Pancreas (tissue), 10 donors: ENCODE results near the gene ULK4. TPM values are rescaled to one million over a fixed set of nuclear protein-coding genes. Genes with fewer than 3 reads are reported as not detected.
"Not testable (repeated sequence)": the region's sequence is repeated elsewhere in the genome, so short reads cannot be mapped to it uniquely, and the experiment has no call there.

Experiments
- ATAC-seq, 4 donors: fragments of 200-7000 bp; cut with Tn5 transposase; one replicate each; pipeline versions ENCODE4 v1.8.0 to v1.9.1; 2020; ENCODE audit warnings: mild to moderate bottlenecking in 4 of 4, moderate library complexity in 4 of 4
- DNase-seq, 6 donors: peaks; one replicate each; pipeline ENCODE4 v3.0.0-alpha.2; 2020
- FAIRE-seq: peaks from 2 replicates; lab custom pipeline; 2012; peaks lifted over from hg19 to GRCh38; lab: Jason Lieb, UNC
- H3K27ac ChIP-seq, 4 donors: fragments of 200-600 bp; sonication (generic); 1 replicate in 3 of 4; 2 replicates in 1 of 4; pipeline versions ENCODE4 v1.5.0 to v1.8.0; 2020
- H3K27me3 ChIP-seq, 4 donors: fragments of 200-600 bp; one replicate each; pipeline ENCODE4 v1.8.0; 2021
- H3K36me3 ChIP-seq, 3 donors: fragments of 200-600 bp; sonication (generic) in 1 of 3; one replicate each; pipeline versions ENCODE4 v1.5.0 to v1.8.0; 2020 to 2021
- H3K4me1 ChIP-seq, 3 donors: fragments of 200-600 bp; one replicate each; pipeline ENCODE4 v1.8.0; 2021
- H3K4me3 ChIP-seq, 4 donors: fragments of 200-600 bp; sonication (generic) in 2 of 4; one replicate each; pipeline versions ENCODE4 v1.5.0 to v1.8.0; 2020 to 2021
- H3K9me3 ChIP-seq, 4 donors: fragments of 200-600 bp; one replicate each; pipeline ENCODE4 v1.8.0; 2021
- WGBS, 2 donors: extraction: QIAGEN DNeasy Blood & Tissue Kit; methylation state at CpG; one replicate each; pipeline ENCODE4 v1.1.7; 2013; 5-methylcytosine and 5-hydroxymethylcytosine counted together
- intact Hi-C, 3 donors: fragments of 100-400 bp; cut with DNase I; formaldehyde crosslinking; loops; one replicate each; pipeline versions ENCODE4 v1.11.1 to v1.14.2; 2022
- polyA plus RNA-seq, 2 donors: library from polyadenylated mRNA; stranded (reverse); fragments of 200-250 nt; gene quantifications; one replicate each; pipeline ENCODE4 v1.2.3, GENCODE V29; 2013
- total RNA-seq, 6 donors: library from RNA; stranded (reverse); fragmentation: NEBNext Ultra II Directional in 4 of 6; extraction: Animal tissue kit (Norgen Biotek cat#: 25700) in 4 of 6; gene quantifications; one replicate each; pipeline versions ENCODE4 v1.2.1 to v1.2.4, GENCODE V29; 2021 to 2023
- TF ChIP-seq, protein P1 (sequence below), 4 donors: fragments of 200-600 bp; sonication (generic) in 3 of 4; IDR thresholded peaks; one replicate each; pipeline versions ENCODE4 v1.5.0 to v1.8.0; 2021; ENCODE audit warnings: antibody characterized with exemption in 4 of 4
- donor health status: healthy with polysubstance abuse.
- donor health status: DM: no; HTN: no; CAD: no; lungs with moderate emphysema.
- donor health status: DM: no; HTN: no; CAD: no.
- donor health status: control.
- donor health status: control.
- donor health status: Bipolar disorder and iron deficiency.
- donor health status: DM: yes; HTN: yes; CAD: no.
- donor health status: DM: no; HTN: no; CAD: no.
- donor health status: DM: no; HTN: no; CAD: no.
- donor health status: DM: yes; HTN: yes; CAD: no.

Gene ULK4
- total and polyA plus RNA-seq, 8 donors, result 2.3 to 8.6 (median 4.2) TPM

DNA sequence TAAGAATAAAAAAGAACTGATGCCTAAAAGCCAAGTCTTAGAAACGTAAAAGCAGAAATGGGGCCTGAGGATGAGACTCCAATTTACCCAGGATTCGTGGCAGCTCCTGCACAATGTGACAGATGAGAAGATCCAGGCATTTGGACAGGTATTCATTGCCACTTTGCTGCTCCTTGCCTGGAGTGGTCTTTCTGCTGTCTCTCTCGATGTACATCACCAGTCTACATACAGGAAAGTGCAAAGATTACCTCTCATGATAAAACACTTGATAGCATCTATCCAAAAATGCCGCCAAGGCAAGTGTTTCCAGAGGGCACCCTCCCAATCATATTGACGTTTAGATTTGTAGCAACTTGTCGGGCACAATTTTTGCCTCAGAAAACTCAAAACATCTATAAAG lies 244.3 kb downstream of the ULK4 start:
- no peak for ATAC-seq
- no peak for DNase-seq
- H3K4me1 ChIP-seq, result no peaks in the 10 kb centered on the region
- WGBS, 2 donors, result 73 to 77% methylated on average over 6 of the region's 6 CpGs
- H3K36me3 ChIP-seq, result no peaks in the 10 kb centered on the region
- TF ChIP-seq, protein P1, sequence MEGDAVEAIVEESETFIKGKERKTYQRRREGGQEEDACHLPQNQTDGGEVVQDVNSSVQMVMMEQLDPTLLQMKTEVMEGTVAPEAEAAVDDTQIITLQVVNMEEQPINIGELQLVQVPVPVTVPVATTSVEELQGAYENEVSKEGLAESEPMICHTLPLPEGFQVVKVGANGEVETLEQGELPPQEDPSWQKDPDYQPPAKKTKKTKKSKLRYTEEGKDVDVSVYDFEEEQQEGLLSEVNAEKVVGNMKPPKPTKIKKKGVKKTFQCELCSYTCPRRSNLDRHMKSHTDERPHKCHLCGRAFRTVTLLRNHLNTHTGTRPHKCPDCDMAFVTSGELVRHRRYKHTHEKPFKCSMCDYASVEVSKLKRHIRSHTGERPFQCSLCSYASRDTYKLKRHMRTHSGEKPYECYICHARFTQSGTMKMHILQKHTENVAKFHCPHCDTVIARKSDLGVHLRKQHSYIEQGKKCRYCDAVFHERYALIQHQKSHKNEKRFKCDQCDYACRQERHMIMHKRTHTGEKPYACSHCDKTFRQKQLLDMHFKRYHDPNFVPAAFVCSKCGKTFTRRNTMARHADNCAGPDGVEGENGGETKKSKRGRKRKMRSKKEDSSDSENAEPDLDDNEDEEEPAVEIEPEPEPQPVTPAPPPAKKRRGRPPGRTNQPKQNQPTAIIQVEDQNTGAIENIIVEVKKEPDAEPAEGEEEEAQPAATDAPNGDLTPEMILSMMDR (IDR thresholded peaks at IDR 0.05), result no peak
- H3K4me3 ChIP-seq, result no peak overlapping the region
- no peak overlapping the region for H3K27ac ChIP-seq
- H3K9me3 ChIP-seq, result no peaks in the 10 kb centered on the region
- no peak for FAIRE-seq
- intact Hi-C loops, result no loop called here
- H3K27me3 ChIP-seq, result no peaks in the 10 kb centered on the region

DNA sequence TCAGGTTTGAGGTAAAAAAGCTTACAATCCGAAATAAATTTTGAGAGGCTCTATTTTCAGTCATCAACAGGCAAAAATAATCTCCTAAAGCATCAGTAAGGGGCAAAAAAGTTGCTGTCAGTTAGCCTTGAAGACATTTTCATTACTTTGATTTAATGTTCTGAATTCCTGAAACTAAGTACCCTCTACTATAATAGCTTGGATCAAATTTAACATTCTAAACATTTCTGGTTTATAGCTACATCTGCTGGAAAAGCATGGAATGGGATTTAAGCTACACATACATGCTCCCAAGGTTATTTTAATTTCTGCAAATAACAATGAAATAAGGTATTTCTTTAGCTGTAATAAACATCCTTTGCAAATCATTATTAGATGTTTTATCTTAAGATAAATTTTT lies 245.4 kb downstream of the ULK4 start:
- Histone ChIP-seq H3K27ac (no peak overlapping the region), H3K9me3 (no peaks in the 10 kb centered on the region), H3K4me3 (no peak overlapping the region), H3K36me3 (no peaks in the 10 kb centered on the region), H3K4me1 (no peaks in the 10 kb centered on the region), H3K27me3 (no peaks in the 10 kb centered on the region)
- WGBS, 2 donors, result 77 to 87% methylated on average over 1 of the region's 1 CpG
- DNase-seq (no peak), FAIRE-seq (peak; percentile 73), ATAC-seq (peak in 1 of 4 donors; percentile 50)
- intact Hi-C loops, result no loop called here
- TF ChIP-seq, protein P1 (IDR thresholded peaks at IDR 0.05), result no peak

DNA sequence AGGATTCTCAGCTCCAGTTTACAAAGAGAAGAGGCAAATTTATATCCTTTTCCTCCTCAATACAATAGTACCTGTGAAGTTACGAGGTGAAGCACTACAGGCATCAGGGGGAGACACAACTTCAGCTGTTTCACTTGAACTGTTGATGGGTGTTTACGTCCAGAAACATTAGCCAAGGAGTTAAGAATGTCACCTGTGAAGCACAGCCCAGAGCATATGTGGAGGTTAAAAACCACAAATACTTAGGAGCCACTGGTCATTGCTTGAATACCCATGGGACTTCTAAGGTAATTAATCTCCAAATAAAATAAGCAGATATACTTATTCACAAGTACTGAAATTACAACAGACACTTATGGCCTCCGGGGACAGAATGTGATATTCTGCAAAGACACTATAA lies 246.5 kb downstream of the ULK4 start:
- H3K4me3 ChIP-seq, result no peak overlapping the region
- H3K27ac ChIP-seq, result no peak overlapping the region
- ATAC-seq (no peak), DNase-seq (no peak), FAIRE-seq (no peak)
- H3K36me3 ChIP-seq, result no peaks in the 10 kb centered on the region
- no peaks in the 10 kb centered on the region for H3K4me1 ChIP-seq
- 87 to 90% methylated on average over 3 of the region's 3 CpGs for WGBS, 2 donors
- intact Hi-C loops, result no loop called here
- no peaks in the 10 kb centered on the region for H3K27me3 ChIP-seq
- TF ChIP-seq, protein P1 (IDR thresholded peaks at IDR 0.05), result no peak
- H3K9me3 ChIP-seq, result no peaks in the 10 kb centered on the region

DNA sequence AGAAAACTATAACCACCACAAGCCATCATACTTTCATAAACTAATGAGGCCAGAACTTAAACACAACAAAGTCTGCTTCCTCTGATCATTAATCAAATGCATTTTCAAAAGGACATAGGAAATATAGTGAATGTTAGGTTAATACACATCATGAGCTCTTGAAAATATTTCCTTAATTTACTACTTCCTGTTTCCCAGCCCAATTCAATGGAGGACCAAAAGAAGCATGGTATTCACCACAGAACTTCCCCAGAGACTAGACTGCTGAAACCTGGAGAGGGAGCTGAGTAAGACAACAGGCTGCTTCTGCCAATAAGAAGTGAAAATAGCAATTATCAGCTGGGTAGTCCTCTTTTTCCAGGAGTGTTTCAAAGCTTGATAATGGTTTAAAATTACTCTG lies 250.3 kb downstream of the ULK4 start:
- no peaks in the 10 kb centered on the region for H3K9me3 ChIP-seq
- H3K36me3 ChIP-seq, result no peaks in the 10 kb centered on the region
- TF ChIP-seq, protein P1 (IDR thresholded peaks at IDR 0.05), result no peak
- H3K27ac ChIP-seq, result no peak overlapping the region
- intact Hi-C loops, result no loop called here
- ATAC-seq, result no peak
- H3K4me1 ChIP-seq, result no peaks in the 10 kb centered on the region
- H3K4me3 ChIP-seq, result no peak overlapping the region
- no peaks in the 10 kb centered on the region for H3K27me3 ChIP-seq
- no peak for DNase-seq
- FAIRE-seq, result no peak

DNA sequence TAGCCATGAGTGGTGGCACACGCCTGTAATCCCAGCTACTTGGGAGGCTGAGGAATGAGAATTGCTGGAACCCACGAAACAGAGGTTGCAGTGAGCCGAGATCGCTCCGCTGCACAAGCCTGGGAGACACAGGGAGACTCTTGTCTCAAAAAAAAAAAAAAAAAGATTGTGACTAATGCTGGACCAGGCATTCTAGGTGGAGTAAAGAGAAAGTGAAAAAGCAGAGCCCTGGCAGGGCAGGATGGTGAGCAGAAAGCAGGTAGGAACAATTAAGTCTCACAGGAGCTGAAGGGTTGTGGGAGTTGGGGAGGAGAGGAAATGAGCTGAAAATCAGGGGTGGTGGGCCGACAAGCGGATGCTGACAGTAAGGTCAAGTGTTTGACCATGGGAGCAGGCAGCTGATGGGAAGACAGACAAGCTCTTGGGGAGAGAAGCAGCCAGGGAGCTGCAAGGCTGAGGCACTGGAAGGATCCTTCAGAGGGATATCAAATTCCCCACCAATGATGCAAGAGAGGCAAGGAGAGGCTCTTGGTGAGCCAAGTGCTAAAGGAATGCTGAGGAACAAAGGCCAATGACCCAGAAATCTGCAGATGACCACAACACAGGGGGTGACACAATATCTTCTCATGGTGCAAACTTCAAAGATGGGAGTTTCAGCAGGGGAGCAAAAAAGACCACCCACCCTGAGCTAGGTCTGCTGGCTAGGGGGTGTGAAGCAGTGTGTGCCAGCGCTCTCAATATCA lies 251.1 kb downstream of the ULK4 start:
- ATAC-seq, result peak in 1 of 4 donors; percentile 18

DNA sequence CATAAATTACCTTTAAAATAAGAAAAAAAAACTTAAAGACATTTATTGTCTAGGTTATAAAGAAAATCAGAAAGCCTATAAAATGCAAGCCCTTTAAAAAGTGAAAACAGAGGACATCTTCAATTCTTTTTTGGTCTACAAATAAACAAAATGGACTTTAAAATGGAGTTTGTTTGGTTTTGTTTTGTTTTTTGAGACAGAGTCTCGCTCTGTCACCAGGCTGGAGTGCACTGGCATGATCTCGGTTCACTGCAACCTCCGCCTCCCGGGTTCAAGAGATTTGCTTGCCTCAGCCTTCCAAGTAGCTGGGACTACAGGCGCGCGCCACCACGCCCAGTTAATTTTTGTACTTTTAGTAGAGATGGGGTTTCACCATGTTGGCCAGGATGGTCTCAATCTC lies 252.7 kb downstream of the ULK4 start:
- H3K4me1 ChIP-seq, H3K27me3 ChIP-seq, FAIRE-seq, H3K27ac ChIP-seq, H3K36me3 ChIP-seq, H3K9me3 ChIP-seq, ATAC-seq, H3K4me3 ChIP-seq, DNase-seq, intact Hi-C loops: not testable (repeated sequence)
- WGBS, 2 donors, result 96 to 97% methylated on average over 8 of the region's 8 CpGs

More for the DNA sequence above, 251.1 kb downstream of the ULK4 start:
- DNase-seq, result no peak
- TF ChIP-seq, protein P1 (IDR thresholded peaks at IDR 0.05), result no peak
- no peaks in the 10 kb centered on the region for H3K27me3 ChIP-seq
- 94 to 95% methylated on average over 8 of the region's 8 CpGs for WGBS, 2 donors
- H3K27ac ChIP-seq, result no peak overlapping the region
- no peak overlapping the region for H3K4me3 ChIP-seq
- no peaks in the 10 kb centered on the region for H3K36me3 ChIP-seq
- H3K9me3 ChIP-seq, result no peaks in the 10 kb centered on the region
- intact Hi-C loops, result no loop called here
- FAIRE-seq, result no peak
- no peaks in the 10 kb centered on the region for H3K4me1 ChIP-seq
